ENCODE data around the gene KNDC1.

- TF ChIP-seq CTCF (IDR thresholded peaks at IDR 0.05) (no peak), POLR2A (IDR thresholded peaks at IDR 0.05) (no peak)
These were observed 40.1 kb downstream of the KNDC1 start for GRCh38 chr10:133199992-133200611.
